Neural progenitor cell (in vitro differentiated cells): ENCODE measurements around the gene RHO.

Experiments
- CTCF ChIP-seq: fragments of 200-600 bp; sonication (generic); IDR thresholded peaks from 2 replicates; pipeline ENCODE4 v1.5.1; 2017; ENCODE audit warnings: antibody characterized with exemption, mild to moderate bottlenecking
- EZH2 ChIP-seq: fragments of 200-600 bp; sonication (generic); IDR thresholded peaks from 2 replicates; pipeline ENCODE4 v1.6.1; 2017; ENCODE audit warnings: antibody characterized with exemption, mild to moderate bottlenecking, moderate library complexity
- EZH2phosphoT487 ChIP-seq: fragments of 200-600 bp; sonication (generic); IDR thresholded peaks from 2 replicates; pipeline ENCODE4 v1.6.1; 2017; ENCODE audit warnings: antibody characterized with exemption

GRCh38 chr3:129530821-129531220, 2.4 kb downstream of the RHO start:
- TF ChIP-seq CTCF, result no peak
- TF ChIP-seq EZH2, result no peak
- TF ChIP-seq EZH2phosphoT487, result no peak
